ENCODE data around the gene IKBKE.

- no peak for TF ChIP-seq CTCF (IDR thresholded peaks at IDR 0.05)
- TF ChIP-seq POLR2A (IDR thresholded peaks at IDR 0.05): no peak
Observed at GRCh38 chr1:206514813-206515387, 44.6 kb downstream of the IKBKE start.
